ENCODE results near the gene PRSS57.
"Not testable (repeated sequence)": the region's sequence is repeated elsewhere in the genome, so short reads cannot be mapped to it uniquely, and the experiment has no call there.

PRSS57 gene

GRCh38 chr19:722553-723101 lies 27.4 kb upstream of the PRSS57 start:
- no peak for DNase-seq

GRCh38 chr19:720345-721160 lies 25.3 kb upstream of the PRSS57 start:
- no peak for DNase-seq

GRCh38 chr19:719636-720344 lies 24.5 kb upstream of the PRSS57 start:
- DNase-seq, result no peak

GRCh38 chr19:718991-719512 lies 23.8 kb upstream of the PRSS57 start:
- DNase-seq, result no peak

- no peak for DNase-seq
These were observed 23.1 kb upstream of the PRSS57 start for GRCh38 chr19:718251-718951.

GRCh38 chr19:715347-715746 lies 20.1 kb upstream of the PRSS57 start:
- no peak for DNase-seq

GRCh38 chr19:711254-711653 lies 16.0 kb upstream of the PRSS57 start:
- DNase-seq, result no peak

- no peak for DNase-seq
These were observed 15.5 kb upstream of the PRSS57 start for GRCh38 chr19:710767-711166.

GRCh38 chr19:709965-710571 lies 14.8 kb upstream of the PRSS57 start:
- no peak for DNase-seq

- DNase-seq, result no peak
These were observed 14.1 kb upstream of the PRSS57 start for GRCh38 chr19:709196-709964.

GRCh38 chr19:708154-709143 lies 13.2 kb upstream of the PRSS57 start, which contains the start of gene PALM:
Gene PALM (plus strand): TSS chr19:708935. CDS start chr19:709147, 212 bp downstream.
- no peak for DNase-seq

- no peak for DNase-seq
These were observed 9.1 kb upstream of the PRSS57 start for GRCh38 chr19:704447-704741.

GRCh38 chr19:703651-704446 lies 8.6 kb upstream of the PRSS57 start:
- DNase-seq, result no peak

GRCh38 chr19:703329-703650 lies 8.0 kb upstream of the PRSS57 start:
- DNase-seq, result no peak

- not testable (repeated sequence) for DNase-seq
These were observed 7.6 kb upstream of the PRSS57 start for GRCh38 chr19:702847-703246.

GRCh38 chr19:699885-700284 lies 4.6 kb upstream of the PRSS57 start:
- DNase-seq, result not testable (repeated sequence)

GRCh38 chr19:698529-698928 lies 3.3 kb upstream of the PRSS57 start:
- not testable (repeated sequence) for DNase-seq

- DNase-seq, result no peak
These were observed 536 bp downstream of the PRSS57 start for GRCh38 chr19:694481-695351.

- no peak for DNase-seq
These were observed 5.0 kb downstream of the PRSS57 start for GRCh38 chr19:690203-690602.

Data from NCI-H1694 treated with DMSO at 0.1 percent for 48 hours (cell line).